ENCODE results near the gene CEL.
"Not testable (repeated sequence)": the region's sequence is repeated elsewhere in the genome, so short reads cannot be mapped to it uniquely, and the experiment has no call there.

Gene CEL

DNA sequence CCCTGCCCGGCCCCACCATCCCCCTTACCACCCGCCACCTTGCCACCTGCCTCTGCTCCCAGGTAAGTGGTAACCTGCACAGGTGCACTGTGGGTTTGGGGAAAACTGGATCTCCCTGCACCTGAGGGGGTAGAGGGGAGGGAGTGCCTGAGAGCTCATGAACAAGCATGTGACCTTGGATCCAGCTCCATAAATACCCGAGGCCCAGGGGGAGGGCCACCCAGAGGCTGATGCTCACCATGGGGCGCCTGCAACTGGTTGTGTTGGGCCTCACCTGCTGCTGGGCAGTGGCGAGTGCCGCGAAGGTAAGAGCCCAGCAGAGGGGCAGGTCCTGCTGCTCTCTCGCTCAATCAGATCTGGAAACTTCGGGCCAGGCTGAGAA lies at the start of gene CEL:
TSS of gene CEL (plus strand) at position 218 of the 382 bp plus-strand sequence. CDS start at position 240, 22 bp downstream.
- not testable (repeated sequence) for DNase-seq (ENCODE audit: low read depth)

- no peak for DNase-seq (ENCODE audit: low read depth)
Measured at GRCh38 chr9:133014696-133015095, 47.1 kb upstream of the CEL start.

- DNase-seq (ENCODE audit: low read depth): no peak
Measured at GRCh38 chr9:133023117-133023890, 38.5 kb upstream of the CEL start.

GRCh38 chr9:133026426-133026825 lies 35.4 kb upstream of the CEL start:
- DNase-seq (ENCODE audit: low read depth): no peak

GRCh38 chr9:133027134-133027533 lies 34.6 kb upstream of the CEL start:
- DNase-seq (ENCODE audit: low read depth): no peak

DNA sequence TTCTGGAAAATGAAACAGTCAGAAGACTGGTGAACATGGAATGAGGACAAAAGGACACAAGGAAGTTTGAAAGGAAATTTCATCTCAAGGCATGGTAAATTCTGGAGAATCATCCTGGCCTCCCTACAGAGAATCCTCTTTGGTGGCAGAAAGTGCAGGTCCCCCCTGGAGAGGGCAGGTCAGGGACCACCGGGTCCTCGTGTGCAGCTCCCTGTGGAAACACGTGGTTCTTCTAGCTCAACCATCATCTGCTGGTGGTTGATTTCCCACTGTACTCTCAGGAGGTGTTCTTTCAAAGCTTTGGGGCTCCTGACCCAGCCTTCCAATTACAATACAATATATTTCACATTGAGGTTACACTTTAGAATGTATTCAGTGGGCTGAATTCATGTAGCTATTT lies 33.6 kb upstream of the CEL start:
- no peak for DNase-seq (ENCODE audit: low read depth)

DNA sequence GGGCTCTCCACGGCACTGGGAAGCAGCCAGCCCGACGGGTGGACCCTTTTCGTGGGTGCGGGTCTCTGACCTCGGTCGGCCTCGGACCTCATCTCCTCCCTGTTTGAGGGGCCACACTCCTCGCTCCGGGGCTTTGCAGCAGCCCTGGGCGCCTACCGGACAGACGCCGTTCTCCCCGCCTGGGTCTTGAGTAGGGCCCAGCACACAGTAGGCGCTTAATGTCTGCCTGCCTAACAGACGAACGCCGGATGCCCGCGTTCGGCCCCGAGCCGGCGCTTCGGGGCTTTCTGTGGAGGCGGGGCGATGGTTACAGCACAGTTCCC lies 31.8 kb upstream of the CEL start:
- no peak for DNase-seq (ENCODE audit: low read depth)

GRCh38 chr9:133030317-133031129 lies 31.3 kb upstream of the CEL start, which contains the start of gene GTF3C5:
Gene GTF3C5, plus strand, starts transcription at chr9:133030997. Its CDS starts 15 bp downstream, at chr9:133031012.
- DNase-seq (ENCODE audit: low read depth): peak; percentile 97

- no peak for DNase-seq (ENCODE audit: low read depth)
Measured at GRCh38 chr9:133031130-133031422, 30.7 kb upstream of the CEL start.

DNA sequence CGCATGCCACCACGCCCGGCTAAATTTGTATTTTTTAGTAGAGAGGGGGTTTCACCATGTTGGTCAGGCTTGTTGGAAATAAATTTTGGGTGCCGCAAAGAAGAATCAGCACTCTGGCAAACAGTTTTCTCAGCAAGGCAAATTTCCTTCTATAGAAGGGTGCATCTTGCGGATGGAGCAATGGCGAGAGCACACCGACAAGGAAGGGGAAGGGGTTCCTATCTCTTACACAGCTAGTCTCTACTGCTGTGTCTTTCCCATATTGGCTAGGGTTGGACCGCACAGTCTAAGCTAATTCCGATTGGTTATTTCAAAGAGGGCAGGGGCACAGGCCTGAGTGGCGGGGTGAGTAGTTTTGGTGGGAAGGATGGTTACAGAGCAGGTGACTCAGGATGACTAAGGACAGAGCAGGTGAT lies 30.3 kb upstream of the CEL start:
- DNase-seq (ENCODE audit: low read depth): no peak

- no peak for DNase-seq (ENCODE audit: low read depth)
Measured at GRCh38 chr9:133032171-133032570, 29.6 kb upstream of the CEL start.

- no peak for DNase-seq (ENCODE audit: low read depth)
Measured at GRCh38 chr9:133035669-133036068, 26.1 kb upstream of the CEL start.

DNA sequence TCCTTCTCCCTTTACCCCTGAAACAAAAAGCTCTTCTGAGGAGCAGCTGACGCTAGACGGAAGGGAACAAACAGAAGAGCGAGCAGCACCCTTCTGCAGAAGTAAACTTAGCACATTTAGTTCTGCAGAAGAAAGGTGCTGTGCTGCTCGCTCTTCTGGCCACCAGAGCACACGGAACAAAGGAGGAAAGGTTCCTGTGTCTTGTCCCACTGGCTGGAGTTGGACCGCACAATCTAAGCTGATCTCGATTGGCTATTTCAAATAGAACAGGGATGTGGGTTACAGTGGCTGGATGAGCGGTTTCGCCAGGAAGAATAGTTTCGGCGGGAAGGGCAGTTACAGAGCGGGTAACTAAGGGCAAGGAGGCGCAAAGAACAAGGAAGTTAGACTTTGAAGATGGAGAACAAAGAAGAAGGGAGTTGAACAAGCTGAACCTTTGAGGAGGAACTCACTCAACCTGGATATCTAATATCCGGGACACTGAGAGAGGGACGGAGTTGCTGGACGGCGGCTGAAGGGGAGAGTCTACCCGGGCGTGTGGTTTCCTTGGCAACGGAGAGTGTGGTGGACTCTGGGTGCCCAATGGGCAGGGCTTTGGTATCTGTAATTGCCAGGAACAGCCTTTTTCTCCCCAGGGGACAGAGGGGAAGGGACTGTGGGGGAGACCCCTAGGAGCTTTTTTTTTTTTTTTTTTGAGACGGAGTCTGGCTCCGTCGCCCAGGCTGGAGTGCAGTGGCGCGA lies 23.8 kb upstream of the CEL start:
- no peak for DNase-seq (ENCODE audit: low read depth)

DNA sequence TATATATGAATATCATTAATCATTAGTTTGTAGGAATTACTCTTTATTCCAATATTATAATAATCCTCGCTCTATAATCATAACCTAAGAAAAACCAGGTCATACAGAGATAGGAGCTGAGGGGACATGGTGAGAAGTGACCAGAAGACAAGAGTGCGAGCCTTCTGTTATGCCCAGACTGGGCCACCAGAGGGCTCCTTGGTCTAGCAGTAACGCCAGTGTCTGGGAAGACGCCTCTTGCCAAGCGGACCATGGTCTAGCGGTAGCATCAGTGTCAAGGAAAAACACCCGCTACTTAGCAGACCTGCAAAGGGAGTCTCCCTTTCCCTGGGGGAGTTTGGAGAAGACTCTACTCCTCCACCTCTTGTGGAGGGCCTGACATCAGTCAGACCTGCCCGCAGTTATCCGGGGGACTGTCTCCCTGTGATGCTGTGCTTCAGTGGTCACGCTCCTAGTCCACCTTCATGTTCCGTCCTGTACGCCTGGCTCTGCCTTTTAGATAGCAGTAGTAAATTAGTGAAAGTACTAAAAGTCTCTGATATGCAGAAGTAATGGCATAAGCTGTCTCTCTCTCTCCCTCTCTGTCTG lies 20.8 kb upstream of the CEL start:
- not testable (repeated sequence) for DNase-seq (ENCODE audit: low read depth)

DNA sequence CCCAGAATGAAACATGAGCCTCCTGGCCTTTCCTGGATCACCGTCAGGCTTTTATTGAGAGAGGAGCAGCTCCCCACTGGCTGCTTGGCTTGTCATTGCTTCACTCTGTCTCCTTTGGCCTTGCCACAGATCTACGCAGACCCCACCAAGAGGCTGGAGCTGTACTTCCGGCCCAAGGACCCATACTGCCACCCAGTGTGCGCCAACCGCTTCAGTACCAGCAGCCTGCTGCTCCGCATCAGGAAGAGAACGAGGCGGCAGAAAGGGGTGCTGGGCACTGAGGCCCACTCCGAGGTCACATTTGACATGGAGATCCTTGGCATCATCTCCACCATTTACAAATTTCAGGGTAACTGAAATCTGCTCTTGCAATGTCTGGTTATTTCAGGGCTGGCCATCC lies 19.8 kb upstream of the CEL start:
- no peak for DNase-seq (ENCODE audit: low read depth)

DNA sequence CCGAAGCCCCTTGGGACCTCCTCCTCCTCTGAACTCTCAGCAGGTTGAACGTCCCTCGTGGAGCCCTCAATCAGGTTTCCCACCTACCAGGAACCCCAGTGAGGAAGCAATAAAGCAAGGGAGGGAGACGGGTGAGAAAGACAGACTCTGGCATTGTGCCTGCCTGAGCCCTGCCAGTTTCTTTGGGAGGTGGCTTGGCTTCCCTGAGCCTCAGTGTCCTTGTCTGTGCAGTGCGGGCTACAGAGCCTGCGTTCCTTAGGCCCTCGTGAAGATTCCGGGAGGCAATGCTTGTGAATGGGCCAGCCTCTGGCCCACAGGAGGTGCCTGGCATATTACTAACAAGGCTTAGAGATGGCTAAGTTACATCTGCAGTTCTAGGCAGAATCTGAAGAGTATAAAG lies 19.1 kb upstream of the CEL start:
- no peak for DNase-seq (ENCODE audit: low read depth)

DNA sequence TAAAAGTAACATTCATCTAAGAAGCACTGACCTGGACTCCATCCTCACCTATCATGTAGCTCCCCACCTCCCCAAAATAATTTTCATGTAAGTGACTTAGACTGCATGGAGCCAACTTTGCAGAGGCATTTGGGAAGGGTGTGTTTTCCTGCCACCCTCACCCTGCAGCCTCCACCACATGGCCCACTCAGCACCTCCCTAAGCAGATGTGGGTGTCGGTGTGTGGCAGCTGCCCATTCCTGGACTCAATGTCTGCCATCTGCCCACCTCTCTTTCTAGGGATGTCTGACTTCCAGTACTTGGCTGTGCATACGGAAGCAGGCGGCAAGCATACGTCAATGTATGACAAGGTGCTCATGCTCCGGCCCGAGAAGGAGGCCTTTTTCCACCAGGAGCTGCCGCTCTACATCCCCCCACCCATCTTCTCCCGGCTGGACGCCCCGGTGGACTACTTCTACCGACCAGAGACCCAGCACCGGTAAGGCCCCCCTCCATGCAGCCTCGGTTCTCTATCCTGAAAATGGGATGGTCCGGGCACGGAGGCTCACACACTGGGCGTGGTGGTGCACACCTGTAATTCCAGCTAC lies 18.2 kb upstream of the CEL start:
- no peak for DNase-seq (ENCODE audit: low read depth)

DNA sequence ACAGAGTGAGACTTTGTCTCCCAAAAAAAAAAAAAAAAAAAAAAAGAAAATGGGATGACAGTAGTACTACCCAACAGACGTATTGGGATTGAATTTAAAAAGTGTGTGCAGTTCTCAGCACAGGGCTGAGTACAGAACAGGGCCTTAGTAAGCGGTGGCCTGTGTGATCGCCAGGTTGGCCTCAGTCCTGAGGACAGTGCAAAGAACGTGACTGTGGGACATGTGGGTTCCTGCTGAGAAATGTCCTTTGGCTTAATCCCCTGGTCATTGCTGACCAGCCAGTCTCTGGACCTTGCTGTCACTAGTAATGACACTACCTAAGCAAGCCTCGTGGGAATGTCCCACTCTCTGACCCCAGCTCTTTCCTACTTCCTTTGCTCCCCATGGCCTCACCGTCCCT lies 17.7 kb upstream of the CEL start:
- DNase-seq (ENCODE audit: low read depth): no peak

GRCh38 chr9:133044661-133045060 lies 17.1 kb upstream of the CEL start:
- DNase-seq (ENCODE audit: low read depth): no peak

DNA sequence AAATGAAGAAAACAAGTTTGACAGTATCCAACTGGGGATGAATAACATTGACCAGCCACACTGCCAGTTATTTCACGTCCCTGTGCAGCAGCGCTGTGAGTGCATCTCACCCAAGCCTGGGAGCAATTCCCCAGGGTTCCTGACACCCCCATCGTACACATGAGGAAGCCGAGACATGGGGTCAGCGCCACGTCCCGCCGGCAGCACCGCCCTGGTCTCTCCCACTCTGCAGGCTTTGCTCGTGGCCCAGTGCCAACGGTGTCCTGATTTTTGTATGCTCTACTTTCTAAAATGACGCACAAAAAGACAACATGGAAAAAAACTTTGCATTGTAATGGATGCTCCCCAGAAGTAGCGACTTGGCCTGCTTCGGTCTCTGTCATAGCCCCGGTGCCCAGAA lies 16.6 kb upstream of the CEL start:
- no peak for DNase-seq (ENCODE audit: low read depth)

- DNase-seq (ENCODE audit: low read depth): no peak
Measured at GRCh38 chr9:133046196-133046899, 15.4 kb upstream of the CEL start.

GRCh38 chr9:133046900-133047295 lies 14.9 kb upstream of the CEL start:
- no peak for DNase-seq (ENCODE audit: low read depth)
